HCT116 (cell line): Measurements from ENCODE around the gene CXCR1. TPM values are rescaled to one million over a fixed set of nuclear protein-coding genes. Genes with fewer than 3 reads are reported as not detected.

ENCODE experiments used
- ATAC-seq: fragments of 200-7000 bp; cut with Tn5 transposase; 2 replicates; pipeline ENCODE4 v1.9.1; 2020; ENCODE audit warnings: mild to moderate bottlenecking, moderate library complexity
- BruUV-seq: library from RNA; stranded (reverse); fragments of 400-500 nt; replicated peaks from 2 replicates; lab custom pipeline; 2021; lab: Mats Ljungman, UMichigan
- CTCF ChIA-PET: fragments of 300-600 bp; sonication (Branson Sonifier 250); formaldehyde crosslinking; loops from one replicate; lab custom pipeline; 2021; ENCODE audit warnings: antibody characterized with exemption; lab: Charles Lee
- POLR2A ChIA-PET: fragments of 300-600, 350-600 bp; sonication (Branson Sonifier 250); formaldehyde crosslinking; loops from one replicate; lab custom pipeline; 2021; ENCODE audit warnings: antibody characterized with exemption; lab: Charles Lee
- RAD21 ChIA-PET, 2 experiments: fragments of 300-600 bp; sonication (Branson Sonifier 250); formaldehyde crosslinking; loops; one replicate each; lab custom pipeline; 2023; ENCODE audit warnings: low total read pairs in 2 of 2; ENCODE audit not compliant: uncharacterized antibody in 2 of 2, unreplicated experiment in 2 of 2, low non-redundant PET in 1 of 2; lab: Charles Lee
- DNase-seq: peaks from one replicate; pipeline ENCODE4 v3.0.0-alpha.2; 2010; ENCODE audit warnings: low read depth, low spot score
- H2AFZ ChIP-seq: fragments of 200-600 bp; shearing (Covaris generic), sonication (generic); 2 replicates; pipeline ENCODE4 v1.6.1; 2017; ENCODE audit warnings: low read depth, mixed run types, mixed read lengths, antibody characterized with exemption, low read length; ENCODE audit not compliant: poor library complexity, severe bottlenecking
- H3K27ac ChIP-seq: 2 replicates; pipeline ENCODE4 v1.5.1; 2012; ENCODE audit warnings: low read depth, low read length
- H3K27me3 ChIP-seq: fragments of 200-600 bp; sonication (generic); 2 replicates; pipeline ENCODE4 v1.6.1; 2016; ENCODE audit warnings: mixed run types, low read length, mixed read lengths; ENCODE audit not compliant: insufficient read depth
- H3K36me3 ChIP-seq, 2 experiments: fragments of 200-500 bp in 1 of 2; fragments of 200-600 bp in 1 of 2; sonication (Bioruptor generic) in 1 of 2; sonication (generic) in 1 of 2; 2 replicates each; pipeline versions ENCODE4 v1.5.1 to v1.6.1; 2014 to 2016; ENCODE audit warnings: low read length in 2 of 2, inconsistent platforms in 1 of 2, mixed read lengths in 1 of 2, mixed run types in 1 of 2; ENCODE audit not compliant: insufficient read depth in 2 of 2, control insufficient read depth in 1 of 2
- H3K4me1 ChIP-seq, 2 experiments: fragments of 200-600 bp in 1 of 2; sonication (generic) in 1 of 2; 2 replicates each; pipeline versions ENCODE4 v1.5.1 to v1.6.1; 2012 to 2017; ENCODE audit warnings: low read length in 2 of 2, inconsistent platforms in 1 of 2, mild to moderate bottlenecking in 1 of 2, mixed read lengths in 1 of 2, mixed run types in 1 of 2, moderate library complexity in 1 of 2; ENCODE audit not compliant: insufficient read depth in 2 of 2, control insufficient read depth in 1 of 2
- H3K4me2 ChIP-seq: fragments of 200-600 bp; sonication (generic); 2 replicates; pipeline ENCODE4 v1.6.1; 2017; ENCODE audit warnings: mixed run types, low read length, mixed read lengths
- H3K4me3 ChIP-seq, 2 experiments: fragments of 200-600 bp in 1 of 2; sonication (generic) in 1 of 2; replicated peaks in 1 of 2; 2 replicates each; pipeline ENCODE4 v1.5.1; 2011 to 2016; ENCODE audit warnings: low read length in 2 of 2, control low read depth in 1 of 2, low read depth in 1 of 2, mild to moderate bottlenecking in 1 of 2, mixed read lengths in 1 of 2, mixed run types in 1 of 2
- H3K79me2 ChIP-seq: fragments of 200-600 bp; sonication (generic); 2 replicates; pipeline ENCODE4 v1.6.1; 2017; ENCODE audit warnings: mild to moderate bottlenecking, mixed run types, low read length, moderate library complexity, mixed read lengths; ENCODE audit not compliant: insufficient read depth
- H3K9ac ChIP-seq: fragments of 200-600 bp; sonication (generic); 2 replicates; pipeline ENCODE4 v1.6.1; 2016; ENCODE audit warnings: low read length, mixed read lengths
- H3K9me2 ChIP-seq: fragments of 200-600 bp; sonication (generic), shearing (Covaris generic); 2 replicates; pipeline ENCODE4 v1.6.1; 2017; ENCODE audit warnings: mixed run types, mild to moderate bottlenecking, moderate library complexity; ENCODE audit not compliant: insufficient read depth
- H3K9me3 ChIP-seq, 2 experiments: fragments of 200-500 bp in 1 of 2; fragments of 200-600 bp in 1 of 2; sonication (Bioruptor generic) in 1 of 2; sonication (generic) in 1 of 2; 2 replicates each; pipeline ENCODE4 v1.6.1; 2014 to 2017; ENCODE audit warnings: low read length in 2 of 2, mixed read lengths in 2 of 2, inconsistent platforms in 1 of 2, low read depth in 1 of 2, mild to moderate bottlenecking in 1 of 2, mixed run types in 1 of 2, moderate library complexity in 1 of 2; ENCODE audit not compliant: control insufficient read depth in 1 of 2, insufficient read depth in 1 of 2
- H4K20me1 ChIP-seq: fragments of 200-600 bp; sonication (generic), shearing (Covaris generic); 2 replicates; pipeline ENCODE4 v1.6.1; 2017; ENCODE audit warnings: mixed run types, mild to moderate bottlenecking, moderate library complexity; ENCODE audit not compliant: insufficient read depth
- CEBPB ChIP-seq: IDR thresholded peaks from 2 replicates; pipeline ENCODE4 v1.6.1; 2012; ENCODE audit warnings: low read depth
- ELF1 ChIP-seq: IDR thresholded peaks from 2 replicates; pipeline ENCODE4 v1.6.1; 2012; ENCODE audit warnings: low read depth, borderline replicate concordance
- EZH2phosphoT487 ChIP-seq: fragments of 200-600 bp; IDR thresholded peaks from 2 replicates; pipeline ENCODE4 v1.6.1; 2018; ENCODE audit warnings: antibody characterized with exemption, borderline replicate concordance
- FOSL1 ChIP-seq: IDR thresholded peaks from 2 replicates; pipeline ENCODE4 v1.6.1; 2012; ENCODE audit warnings: low read depth
- JUND ChIP-seq: IDR thresholded peaks from 2 replicates; pipeline ENCODE4 v1.6.1; 2012
- POLR2A ChIP-seq: IDR thresholded peaks from 2 replicates; pipeline ENCODE4 v1.7.0; 2011; ENCODE audit warnings: borderline replicate concordance; ENCODE audit not compliant: insufficient read depth, insufficient read length; ENCODE audit errors: extremely low read depth
- RAD21 ChIP-seq: IDR thresholded peaks from 2 replicates; pipeline ENCODE4 v1.6.1; 2012; ENCODE audit warnings: low read depth, mild to moderate bottlenecking
- SP1 ChIP-seq: IDR thresholded peaks from 2 replicates; pipeline ENCODE4 v1.6.1; 2012; ENCODE audit warnings: low read depth
- ZFX ChIP-seq: fragments of 450-650 bp; IDR thresholded peaks from 2 replicates; pipeline ENCODE4 v1.6.1; 2017
- intact Hi-C: fragments of 100-400 bp; cut with micrococcal nuclease; formaldehyde crosslinking; loops from 2 replicates; pipeline ENCODE4 v1.10.0; 2022
- total RNA-seq: library from RNA; stranded (reverse); gene quantifications from one replicate; pipeline ENCODE4 v1.2.1, GENCODE V29; 2021; ENCODE audit not compliant: unreplicated experiment
- TF ChIP-seq, protein P1 (sequence below): IDR thresholded peaks from 2 replicates; pipeline ENCODE4 v1.6.1; 2012
- TF ChIP-seq, protein P2 (sequence below): IDR thresholded peaks from 2 replicates; pipeline ENCODE4 v1.6.1; 2012; ENCODE audit warnings: low read depth
- TF ChIP-seq, protein P3 (sequence below): IDR thresholded peaks from 2 replicates; pipeline ENCODE4 v1.6.1; 2011; ENCODE audit warnings: mild to moderate bottlenecking, low read length, moderate library complexity; ENCODE audit not compliant: insufficient replicate concordance; ENCODE audit errors: extremely low read depth

CXCR1 gene
- total RNA-seq, 1 experiment from 2014 or later, result not detected

DNA sequence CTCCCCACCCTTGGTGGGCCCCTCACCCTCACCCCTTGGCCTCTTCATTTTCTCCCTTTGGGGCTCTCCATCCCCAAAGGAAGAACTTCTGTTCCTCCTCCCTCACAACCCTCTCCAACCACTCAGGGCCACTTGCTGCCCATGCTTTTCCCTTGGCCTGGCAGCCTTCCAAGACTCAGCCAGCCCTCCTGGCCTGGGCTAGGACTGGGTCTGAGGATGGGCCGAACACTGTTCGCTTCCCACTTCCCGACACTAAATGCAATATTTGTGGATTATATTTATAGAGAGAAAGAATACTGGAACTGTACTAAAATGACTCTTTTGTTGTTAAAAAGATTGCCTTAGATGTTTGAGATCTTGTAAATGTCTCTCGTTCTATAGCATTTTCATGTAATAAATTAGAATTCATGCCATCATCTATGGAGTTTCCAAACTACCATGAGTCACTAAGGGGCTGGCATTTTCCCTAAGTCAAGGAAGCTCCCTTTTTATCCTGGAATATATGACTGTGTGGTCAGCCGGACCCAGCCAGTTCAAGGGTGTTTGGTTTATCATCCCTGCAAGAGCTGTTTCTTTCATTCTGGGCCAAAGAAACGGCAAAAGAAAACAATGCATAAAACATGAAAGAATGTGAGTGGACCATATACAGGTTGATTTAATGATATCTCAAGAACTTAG lies 37.2 kb downstream of the CXCR1 start:
- H3K9me2 ChIP-seq, result no peaks in the 10 kb centered on the region
- ATAC-seq, result no peak
- no peak for TF ChIP-seq CEBPB
- TF ChIP-seq JUND, result no peak
- no peak for TF ChIP-seq RAD21
- TF ChIP-seq FOSL1, result no peak
- TF ChIP-seq POLR2A, result no peak
- no peak for TF ChIP-seq EZH2phosphoT487
- TF ChIP-seq ZFX, result no peak
- no peak for TF ChIP-seq ELF1
- TF ChIP-seq, protein P1, sequence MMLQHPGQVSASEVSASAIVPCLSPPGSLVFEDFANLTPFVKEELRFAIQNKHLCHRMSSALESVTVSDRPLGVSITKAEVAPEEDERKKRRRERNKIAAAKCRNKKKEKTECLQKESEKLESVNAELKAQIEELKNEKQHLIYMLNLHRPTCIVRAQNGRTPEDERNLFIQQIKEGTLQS, result no peak

DNA sequence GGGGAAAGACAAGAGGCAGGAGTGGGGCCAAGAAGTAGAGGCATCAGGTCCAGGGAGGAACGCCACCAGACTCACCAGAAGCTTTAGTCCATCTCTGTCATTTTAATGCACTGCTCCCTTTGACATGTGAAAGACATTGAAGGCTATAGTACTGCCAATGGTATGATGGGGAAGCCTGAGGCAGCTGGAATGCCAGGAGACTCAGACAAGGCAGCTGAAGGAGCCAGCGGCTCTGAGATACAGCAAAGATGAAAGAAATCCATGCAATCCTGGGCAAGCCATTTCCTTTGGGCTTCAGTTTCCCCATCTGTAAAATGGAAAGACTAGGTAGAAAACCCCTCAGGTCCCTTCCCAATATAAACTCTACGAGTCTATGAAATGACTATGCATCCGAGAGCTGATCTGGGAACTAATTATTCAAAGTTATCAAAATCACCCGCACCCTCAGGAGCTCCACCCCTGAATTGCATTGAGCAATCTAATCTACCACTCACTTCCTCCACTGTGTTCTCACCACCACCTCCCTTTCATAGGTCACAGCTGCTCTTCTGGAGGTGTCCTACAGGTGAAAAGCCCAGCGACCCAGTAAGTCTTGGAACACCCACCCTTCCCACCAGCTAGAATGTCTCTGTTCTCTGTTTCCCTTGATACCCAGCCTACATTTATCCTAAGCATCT lies 37.8 kb downstream of the CXCR1 start:
- CTCF ChIA-PET, result no interaction called here
- no peaks in the 10 kb centered on the region for H3K4me1 ChIP-seq
- ATAC-seq (no peak), DNase-seq (no peak)
- no peak overlapping the region for H3K4me2 ChIP-seq
- no peak overlapping the region for H3K9ac ChIP-seq
- no peaks in the 10 kb centered on the region for H3K9me2 ChIP-seq
- H4K20me1 ChIP-seq, result no peaks in the 10 kb centered on the region
- BruUV-seq, result no TSS peak
- POLR2A ChIA-PET, result no interaction called here
- H3K27ac ChIP-seq, result no peak overlapping the region
- H3K9me3 ChIP-seq, result no peaks in the 10 kb centered on the region
- TF ChIP-seq SP1, result no peak
- TF ChIP-seq, protein P2, sequence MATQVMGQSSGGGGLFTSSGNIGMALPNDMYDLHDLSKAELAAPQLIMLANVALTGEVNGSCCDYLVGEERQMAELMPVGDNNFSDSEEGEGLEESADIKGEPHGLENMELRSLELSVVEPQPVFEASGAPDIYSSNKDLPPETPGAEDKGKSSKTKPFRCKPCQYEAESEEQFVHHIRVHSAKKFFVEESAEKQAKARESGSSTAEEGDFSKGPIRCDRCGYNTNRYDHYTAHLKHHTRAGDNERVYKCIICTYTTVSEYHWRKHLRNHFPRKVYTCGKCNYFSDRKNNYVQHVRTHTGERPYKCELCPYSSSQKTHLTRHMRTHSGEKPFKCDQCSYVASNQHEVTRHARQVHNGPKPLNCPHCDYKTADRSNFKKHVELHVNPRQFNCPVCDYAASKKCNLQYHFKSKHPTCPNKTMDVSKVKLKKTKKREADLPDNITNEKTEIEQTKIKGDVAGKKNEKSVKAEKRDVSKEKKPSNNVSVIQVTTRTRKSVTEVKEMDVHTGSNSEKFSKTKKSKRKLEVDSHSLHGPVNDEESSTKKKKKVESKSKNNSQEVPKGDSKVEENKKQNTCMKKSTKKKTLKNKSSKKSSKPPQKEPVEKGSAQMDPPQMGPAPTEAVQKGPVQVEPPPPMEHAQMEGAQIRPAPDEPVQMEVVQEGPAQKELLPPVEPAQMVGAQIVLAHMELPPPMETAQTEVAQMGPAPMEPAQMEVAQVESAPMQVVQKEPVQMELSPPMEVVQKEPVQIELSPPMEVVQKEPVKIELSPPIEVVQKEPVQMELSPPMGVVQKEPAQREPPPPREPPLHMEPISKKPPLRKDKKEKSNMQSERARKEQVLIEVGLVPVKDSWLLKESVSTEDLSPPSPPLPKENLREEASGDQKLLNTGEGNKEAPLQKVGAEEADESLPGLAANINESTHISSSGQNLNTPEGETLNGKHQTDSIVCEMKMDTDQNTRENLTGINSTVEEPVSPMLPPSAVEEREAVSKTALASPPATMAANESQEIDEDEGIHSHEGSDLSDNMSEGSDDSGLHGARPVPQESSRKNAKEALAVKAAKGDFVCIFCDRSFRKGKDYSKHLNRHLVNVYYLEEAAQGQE, result no peak
- TF ChIP-seq, protein P3, sequence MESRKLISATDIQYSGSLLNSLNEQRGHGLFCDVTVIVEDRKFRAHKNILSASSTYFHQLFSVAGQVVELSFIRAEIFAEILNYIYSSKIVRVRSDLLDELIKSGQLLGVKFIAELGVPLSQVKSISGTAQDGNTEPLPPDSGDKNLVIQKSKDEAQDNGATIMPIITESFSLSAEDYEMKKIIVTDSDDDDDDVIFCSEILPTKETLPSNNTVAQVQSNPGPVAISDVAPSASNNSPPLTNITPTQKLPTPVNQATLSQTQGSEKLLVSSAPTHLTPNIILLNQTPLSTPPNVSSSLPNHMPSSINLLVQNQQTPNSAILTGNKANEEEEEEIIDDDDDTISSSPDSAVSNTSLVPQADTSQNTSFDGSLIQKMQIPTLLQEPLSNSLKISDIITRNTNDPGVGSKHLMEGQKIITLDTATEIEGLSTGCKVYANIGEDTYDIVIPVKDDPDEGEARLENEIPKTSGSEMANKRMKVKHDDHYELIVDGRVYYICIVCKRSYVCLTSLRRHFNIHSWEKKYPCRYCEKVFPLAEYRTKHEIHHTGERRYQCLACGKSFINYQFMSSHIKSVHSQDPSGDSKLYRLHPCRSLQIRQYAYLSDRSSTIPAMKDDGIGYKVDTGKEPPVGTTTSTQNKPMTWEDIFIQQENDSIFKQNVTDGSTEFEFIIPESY, result no peak
- intact Hi-C loops, result no loop called here
- RAD21 ChIA-PET, result no interaction called here
- H3K36me3 ChIP-seq, result no peaks in the 10 kb centered on the region
- H3K27me3 ChIP-seq, result no peaks in the 10 kb centered on the region
- H3K79me2 ChIP-seq, result no peaks in the 10 kb centered on the region
- no peak overlapping the region for H2AFZ ChIP-seq
- H3K4me3 ChIP-seq, result no peak overlapping the region

More for the DNA sequence above, 37.2 kb downstream of the CXCR1 start:
- intact Hi-C loops, result no loop called here
- H3K36me3 ChIP-seq, result no peaks in the 10 kb centered on the region
- no peaks in the 10 kb centered on the region for H4K20me1 ChIP-seq
- H3K4me1 ChIP-seq, result no peaks in the 10 kb centered on the region
- no peaks in the 10 kb centered on the region for H3K79me2 ChIP-seq
- no peak for DNase-seq
- POLR2A ChIA-PET, result no interaction called here
- no TSS peak for BruUV-seq
- RAD21 ChIA-PET, result no interaction called here
- H3K9ac ChIP-seq, result no peak overlapping the region
- H3K4me2 ChIP-seq, result no peak overlapping the region
- H3K27me3 ChIP-seq, result no peaks in the 10 kb centered on the region
- H3K27ac ChIP-seq, result no peak overlapping the region
- no peaks in the 10 kb centered on the region for H3K9me3 ChIP-seq
- CTCF ChIA-PET, result no interaction called here
- H3K4me3 ChIP-seq, result no peak overlapping the region
- no peak overlapping the region for H2AFZ ChIP-seq
